GM19023 (cell line): ENCODE data around the gene SLC26A11.
"Not testable (repeated sequence)": the region's sequence is repeated elsewhere in the genome, so short reads cannot be mapped to it uniquely, and the experiment has no call there.

Experiments used
- ATAC-seq: cut with Tn5 transposase; IDR thresholded peaks from one replicate; pipeline ENCODE4 v1.9.1; 2021; ENCODE audit warnings: mild to moderate bottlenecking, moderate library complexity; ENCODE audit not compliant: unreplicated experiment

The SLC26A11 gene

DNA sequence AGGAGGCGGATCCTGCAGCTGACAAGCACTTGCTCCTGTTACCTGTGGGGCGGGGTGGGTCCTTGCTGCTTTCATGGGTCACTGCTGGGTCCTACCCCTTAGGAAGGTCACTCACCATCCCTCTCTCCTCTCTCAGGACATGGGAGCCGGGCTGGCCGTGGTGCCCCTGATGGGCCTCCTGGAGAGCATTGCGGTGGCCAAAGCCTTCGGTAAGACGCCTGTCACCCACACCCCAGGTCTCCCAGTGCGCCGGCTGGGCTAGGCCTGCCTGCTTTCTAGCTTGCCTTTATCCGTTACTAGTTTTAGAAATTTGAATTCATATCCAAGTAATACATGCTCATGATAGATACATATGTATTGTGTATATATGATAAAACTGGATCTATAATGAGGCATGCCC, 17.2 kb downstream of the SLC26A11 start:
- ATAC-seq: no peak

DNA sequence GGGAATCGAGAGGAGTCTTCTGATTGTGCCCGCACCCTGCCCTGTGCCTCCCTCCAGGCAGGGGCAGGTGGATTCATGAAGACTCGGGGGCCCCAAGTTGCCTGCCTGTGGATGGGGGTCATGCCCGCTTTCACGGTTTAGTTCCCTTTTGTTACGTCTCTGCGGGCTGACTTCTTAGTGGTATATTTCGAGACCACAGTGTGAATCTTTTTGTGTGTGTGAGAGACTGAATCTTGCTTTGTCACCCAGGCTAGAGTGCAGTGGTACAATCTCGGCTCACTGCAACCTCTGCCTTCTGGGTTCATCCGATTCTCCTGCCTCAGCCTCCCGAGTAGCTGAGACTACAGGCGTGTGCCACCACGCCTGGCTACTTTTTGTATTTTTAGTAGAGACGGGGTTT, 22.3 kb downstream of the SLC26A11 start:
- no peak for ATAC-seq

DNA sequence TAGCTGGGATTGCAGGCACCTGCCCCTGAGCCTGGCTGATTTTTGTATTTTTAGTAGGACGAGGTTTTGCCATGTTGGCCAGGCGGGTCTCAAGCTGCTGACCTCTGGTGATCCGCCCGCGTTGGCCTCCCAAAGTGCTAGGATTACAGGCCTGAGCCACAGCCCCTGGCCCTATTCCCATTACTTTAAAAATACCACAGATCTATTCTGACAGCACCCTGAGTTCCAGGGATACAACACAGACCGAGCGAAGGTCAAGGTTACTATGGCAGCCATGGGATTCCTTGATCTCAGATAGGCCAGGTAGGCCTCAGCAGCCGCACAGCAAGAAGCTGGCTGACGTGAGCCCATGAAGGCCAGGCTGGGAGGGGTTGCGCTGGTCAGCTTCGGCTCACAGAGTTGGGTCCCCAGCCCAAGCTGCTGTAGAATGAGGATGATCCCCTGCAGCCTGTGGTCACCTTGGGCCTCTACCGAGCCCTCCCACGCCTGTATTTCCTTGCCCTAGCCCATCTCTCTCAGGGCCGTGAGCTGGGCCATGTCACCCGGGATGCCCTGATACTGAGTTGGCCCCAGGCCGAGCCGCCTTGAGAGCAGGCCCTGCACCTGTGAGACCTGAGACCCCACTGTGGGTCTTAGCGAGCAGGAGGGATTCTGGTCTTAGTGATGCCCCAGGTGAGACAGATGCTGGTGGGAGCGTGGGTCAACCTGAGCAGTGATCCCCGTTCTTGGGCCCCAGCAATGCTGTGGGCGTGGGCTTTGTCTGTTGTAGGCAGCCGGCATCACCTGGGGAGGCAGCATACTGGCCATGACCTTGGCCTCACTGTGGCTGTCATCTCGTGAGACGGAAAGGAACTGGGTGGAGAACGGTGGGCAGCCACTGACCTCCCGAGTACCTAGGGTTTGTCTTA, 23.6 kb downstream of the SLC26A11 start:
- ATAC-seq: no peak

DNA sequence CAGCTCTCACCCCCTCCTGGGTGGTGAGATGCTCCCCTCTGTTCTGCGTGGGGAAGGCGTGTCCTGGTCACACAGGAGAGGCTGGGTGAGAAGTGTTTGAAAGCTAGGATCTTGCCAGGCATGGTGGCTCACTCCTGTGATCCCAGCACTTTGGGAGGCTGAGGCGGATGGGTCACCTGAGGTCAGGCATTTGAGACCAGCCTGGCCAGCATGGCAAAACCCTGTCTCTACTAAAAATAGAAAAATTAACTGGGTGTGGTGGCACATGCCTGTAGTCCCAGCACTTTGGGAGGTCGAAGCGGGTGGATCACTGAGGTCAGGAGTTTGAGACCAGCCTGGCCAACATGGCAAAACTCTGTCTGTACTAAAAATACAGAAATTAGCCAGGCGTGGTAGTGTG, 24.2 kb downstream of the SLC26A11 start:
- ATAC-seq: not testable (repeated sequence)

DNA sequence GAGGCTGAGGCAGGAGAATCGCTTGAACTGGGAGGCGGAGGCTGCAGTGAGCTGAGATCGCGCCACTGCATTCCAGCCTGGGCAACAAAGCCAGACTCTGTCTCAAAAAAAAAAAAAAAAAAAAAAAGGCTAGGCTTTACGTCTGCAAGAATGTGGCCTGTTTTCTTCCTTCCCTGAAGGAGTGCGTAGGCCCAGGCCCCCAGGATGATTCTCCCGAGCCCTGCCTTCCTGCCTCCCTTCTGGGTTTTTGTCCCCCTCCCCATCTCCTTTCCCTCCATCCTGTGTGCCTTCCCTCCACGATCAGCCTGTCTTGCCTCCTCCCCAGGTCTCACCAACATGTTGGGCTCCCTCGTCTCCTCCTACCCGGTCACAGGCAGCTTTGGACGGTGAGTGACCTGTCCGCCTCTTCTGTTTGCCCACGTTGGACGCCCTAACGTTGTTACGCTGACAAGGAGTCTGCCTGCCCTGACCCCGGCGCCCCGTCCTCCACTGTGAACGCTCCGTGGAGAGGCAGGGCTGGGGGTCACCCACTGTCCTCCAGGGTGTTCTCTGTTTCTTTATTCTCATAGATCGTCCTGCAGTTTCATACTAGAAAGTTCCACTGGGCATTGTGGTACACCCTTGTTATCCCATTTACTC, 24.8 kb downstream of the SLC26A11 start:
- no peak for ATAC-seq

DNA sequence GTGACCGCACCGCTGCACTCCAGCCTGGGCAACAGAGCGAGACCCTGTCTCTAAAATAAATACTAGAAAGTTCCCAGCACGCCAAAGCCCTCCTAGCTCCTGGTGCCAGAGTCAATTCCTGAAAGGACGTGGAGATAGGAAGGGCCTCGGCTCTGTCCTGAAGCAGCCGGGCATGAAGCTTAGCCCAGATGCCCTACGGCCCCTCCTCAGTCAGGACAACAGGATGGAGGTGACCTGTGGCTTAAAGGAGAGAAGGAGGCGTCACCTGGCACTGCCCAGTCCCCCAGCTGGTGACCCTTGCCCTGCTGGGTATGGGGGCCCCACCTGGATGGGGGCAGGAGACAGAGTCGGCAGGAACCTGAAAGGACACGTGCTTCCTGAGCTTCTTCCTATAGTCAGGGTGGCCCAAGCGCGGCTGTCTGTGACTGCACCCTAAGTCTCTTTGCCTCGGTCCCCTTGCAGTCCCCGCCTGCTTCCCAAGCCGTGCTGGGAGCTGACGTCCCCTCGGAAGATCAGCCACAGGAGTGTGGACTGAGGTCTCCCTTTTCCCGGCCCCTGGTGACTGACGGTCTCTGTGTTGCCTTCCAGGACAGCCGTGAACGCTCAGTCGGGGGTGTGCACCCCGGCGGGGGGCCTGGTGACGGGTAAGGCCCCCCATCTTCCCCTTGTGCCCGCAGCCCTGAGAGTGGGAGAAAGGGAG, 25.5 kb downstream of the SLC26A11 start:
- no peak for ATAC-seq

DNA sequence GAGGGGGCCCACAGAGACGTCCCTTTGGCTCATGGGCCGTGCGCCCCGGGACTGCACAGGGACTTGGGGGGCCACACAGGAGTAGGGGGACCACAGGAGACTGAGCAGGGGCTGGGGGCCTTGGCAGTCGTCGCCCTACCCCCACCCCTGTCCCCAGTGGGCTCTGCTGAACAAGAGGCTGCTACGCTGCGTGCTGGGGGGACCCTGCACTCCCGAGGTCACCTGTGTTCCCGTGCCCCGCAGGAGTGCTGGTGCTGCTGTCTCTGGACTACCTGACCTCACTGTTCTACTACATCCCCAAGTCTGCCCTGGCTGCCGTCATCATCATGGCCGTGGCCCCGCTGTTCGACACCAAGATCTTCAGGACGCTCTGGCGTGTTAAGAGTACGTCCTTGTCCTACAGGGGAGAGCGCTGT, 26.0 kb downstream of the SLC26A11 start:
- ATAC-seq: no peak

DNA sequence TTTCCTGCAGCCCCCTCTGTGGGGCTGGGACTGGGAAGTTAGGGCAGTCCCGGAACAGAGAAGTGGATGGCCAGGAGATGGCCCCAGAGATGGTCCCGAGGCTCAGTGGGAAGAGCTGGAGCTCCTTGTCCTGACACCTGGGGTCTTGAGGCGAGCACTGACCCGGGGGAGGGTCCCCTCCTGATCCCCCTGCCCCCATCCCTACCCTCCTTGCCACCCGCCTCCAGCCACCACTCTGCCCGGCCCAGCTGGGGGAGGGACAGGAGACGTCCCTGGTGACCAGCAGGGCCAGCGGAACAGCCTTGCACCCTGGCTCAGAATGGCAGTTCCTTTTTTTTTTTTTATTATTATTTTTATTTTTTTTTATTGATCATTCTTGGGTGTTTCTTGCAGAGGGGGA, 26.5 kb downstream of the SLC26A11 start:
- ATAC-seq: no peak

DNA sequence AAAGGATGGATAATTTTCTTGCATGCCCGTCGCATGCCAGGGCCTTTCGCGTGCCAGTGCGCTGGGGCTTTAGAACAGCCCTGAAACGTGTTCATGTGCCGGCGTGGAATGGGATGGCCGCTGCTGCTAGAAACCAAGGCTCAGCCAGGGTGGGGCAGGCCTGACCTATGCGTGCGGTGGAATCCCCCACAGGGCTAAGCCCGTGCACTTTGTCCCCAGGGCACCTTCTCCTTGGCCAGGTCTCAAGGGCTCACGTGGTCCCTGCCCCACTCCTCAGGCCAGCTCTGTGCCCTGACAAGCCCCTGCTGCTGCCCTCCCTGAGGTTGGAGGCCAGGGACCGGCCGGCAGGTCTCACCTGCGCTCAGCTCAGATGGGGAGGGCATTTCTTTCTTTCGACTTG, 27.3 kb downstream of the SLC26A11 start:
- no peak for ATAC-seq

DNA sequence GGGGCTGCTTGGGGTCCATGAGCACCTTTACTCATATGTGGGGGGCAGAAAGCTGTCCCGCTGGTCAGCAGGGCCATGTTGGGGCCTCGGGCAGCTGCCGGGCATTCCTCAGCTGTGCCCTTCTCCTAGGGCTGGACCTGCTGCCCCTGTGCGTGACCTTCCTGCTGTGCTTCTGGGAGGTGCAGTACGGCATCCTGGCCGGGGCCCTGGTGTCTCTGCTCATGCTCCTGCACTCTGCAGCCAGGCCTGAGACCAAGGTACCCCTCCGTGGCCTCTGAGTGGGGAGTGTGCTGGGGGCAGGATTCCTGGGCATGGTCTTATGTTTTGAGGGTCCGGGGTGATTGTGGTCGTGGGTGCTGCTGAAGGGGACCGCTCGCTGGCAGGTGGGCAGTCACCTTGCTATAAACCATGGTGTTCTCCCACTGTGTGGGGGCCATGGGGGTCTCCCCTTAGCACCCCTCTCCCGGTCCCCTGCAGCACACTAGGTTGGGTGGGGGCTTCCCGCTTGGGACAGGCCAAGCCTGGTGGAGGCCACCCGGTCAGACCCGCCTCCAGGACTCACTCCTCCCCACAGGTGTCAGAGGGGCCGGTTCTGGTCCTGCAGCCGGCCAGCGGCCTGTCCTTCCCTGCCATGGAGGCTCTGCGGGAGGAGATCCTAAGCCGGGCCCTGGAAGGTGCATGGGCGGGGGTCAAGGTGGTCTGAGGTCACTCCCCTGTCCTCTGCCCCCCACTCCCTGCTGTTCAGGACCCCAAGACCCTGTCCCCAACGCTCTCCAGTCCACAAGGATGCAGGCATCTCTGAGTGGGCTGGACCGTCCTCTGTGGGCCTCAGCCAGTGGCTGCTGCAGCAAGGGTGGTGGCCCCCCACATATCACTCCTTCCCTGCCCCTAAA, 28.0 kb downstream of the SLC26A11 start:
- no peak for ATAC-seq

DNA sequence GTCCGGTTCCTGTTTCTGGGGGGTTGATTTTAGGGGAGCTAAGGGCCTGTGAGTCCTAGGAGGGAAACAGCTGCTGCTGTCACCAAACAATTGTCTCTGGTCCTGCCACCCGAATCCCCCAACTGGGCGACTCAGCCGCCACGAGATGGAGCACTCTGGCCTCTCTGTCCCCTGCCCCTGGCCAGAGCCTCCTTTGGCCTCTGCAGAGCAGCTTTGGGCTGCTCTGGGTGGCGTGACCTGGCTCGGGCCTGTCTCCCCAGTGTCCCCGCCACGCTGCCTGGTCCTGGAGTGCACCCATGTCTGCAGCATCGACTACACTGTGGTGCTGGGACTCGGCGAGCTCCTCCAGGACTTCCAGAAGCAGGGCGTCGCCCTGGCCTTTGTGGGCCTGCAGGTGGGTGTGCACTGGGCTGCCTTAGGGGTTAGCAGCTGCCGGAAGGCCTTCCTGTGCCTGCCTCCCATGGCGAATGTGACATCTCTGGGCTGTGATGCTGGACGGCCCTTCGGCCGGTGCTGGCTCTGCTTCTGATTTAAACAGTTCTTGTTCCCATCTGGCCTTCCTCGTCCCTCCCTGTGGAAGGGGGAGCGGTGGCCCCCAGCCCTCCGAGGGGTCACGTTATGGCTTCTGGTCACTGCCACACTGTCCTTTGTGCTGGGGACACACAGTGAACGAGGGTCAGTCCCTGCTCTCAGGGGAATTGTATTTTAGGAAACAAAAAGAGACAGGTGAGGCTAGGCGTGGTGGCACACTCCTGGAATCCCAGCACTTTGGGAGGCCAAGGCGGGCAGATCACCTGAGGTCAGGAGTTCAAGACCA, 28.9 kb downstream of the SLC26A11 start:
- ATAC-seq: no peak

DNA sequence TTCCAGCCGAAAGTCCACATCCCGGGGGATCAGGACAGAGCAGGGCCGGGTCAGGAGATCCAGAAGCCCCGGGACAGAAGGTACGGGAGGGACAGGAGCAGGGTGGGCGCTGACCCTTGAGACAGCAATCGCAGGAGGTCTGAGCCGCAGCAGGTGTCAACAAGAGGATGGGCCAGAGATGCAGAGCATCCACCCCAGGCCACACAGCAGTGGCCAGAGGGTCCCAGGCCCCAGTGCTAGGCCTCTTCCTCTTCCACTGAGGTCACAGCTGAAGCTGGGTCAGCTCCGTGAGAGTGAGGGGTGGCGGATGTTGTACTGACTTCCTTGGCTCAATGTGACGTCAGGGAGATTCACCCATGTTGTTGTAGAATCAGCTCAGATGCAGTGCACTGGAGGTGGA, 31.7 kb downstream of the SLC26A11 start:
- no peak for ATAC-seq

DNA sequence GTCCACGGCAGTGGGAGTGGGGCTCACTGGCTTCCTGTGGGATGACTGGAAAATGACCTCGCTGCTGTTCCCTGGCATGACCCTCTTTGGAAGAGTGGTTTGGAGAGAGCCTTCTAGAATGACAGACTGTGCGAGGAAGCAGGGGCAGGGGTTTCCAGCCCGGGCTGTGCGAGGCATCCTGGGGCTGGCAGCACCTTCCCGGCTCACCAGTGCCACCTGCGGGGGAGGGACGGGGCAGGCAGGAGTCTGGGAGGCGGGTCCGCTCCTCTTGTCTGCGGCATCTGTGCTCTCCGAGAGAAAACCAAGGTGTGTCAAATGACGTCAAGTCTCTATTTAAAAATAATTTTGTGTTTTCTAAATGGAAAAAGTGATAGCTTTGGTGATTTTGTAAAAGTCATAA, 32.6 kb downstream of the SLC26A11 start:
- ATAC-seq: no peak

DNA sequence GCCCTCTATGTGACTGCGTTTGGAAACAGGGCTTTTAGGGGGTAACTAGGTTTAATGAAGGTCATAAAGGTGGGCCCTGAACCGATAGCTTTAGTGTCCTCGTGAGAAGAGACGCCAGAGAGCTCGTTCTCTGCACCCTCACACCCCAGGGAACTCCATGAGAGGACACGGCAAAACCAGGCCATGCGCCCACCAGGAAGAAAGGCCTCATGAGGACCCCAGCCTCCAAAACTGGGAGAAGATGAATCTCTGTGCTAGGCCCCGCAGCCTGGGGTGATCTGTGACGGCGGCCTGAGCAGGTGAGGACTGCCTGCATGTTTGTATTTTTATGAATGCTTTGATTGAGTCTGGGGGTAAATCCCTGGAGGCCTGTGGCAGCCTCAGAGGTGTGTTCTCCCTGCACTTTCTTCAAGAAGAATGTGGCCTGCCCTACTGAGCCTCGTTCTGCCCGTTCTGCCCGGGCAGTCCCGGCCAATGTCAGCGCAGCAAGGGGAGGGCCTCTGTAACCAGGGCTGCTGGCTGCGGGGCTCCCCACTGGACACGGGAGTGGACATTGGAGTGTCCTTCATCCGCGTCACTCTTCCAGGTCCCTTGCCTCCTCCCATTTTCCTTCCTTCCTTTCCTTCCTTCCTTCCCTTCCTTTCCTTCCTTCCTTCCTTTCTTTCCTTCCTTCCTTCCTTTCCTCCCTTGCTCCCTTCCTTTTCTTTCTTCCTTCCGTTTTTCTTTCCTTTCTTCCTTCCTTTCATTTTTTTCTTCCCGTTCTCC, 33.6 kb downstream of the SLC26A11 start:
- ATAC-seq: no peak

DNA sequence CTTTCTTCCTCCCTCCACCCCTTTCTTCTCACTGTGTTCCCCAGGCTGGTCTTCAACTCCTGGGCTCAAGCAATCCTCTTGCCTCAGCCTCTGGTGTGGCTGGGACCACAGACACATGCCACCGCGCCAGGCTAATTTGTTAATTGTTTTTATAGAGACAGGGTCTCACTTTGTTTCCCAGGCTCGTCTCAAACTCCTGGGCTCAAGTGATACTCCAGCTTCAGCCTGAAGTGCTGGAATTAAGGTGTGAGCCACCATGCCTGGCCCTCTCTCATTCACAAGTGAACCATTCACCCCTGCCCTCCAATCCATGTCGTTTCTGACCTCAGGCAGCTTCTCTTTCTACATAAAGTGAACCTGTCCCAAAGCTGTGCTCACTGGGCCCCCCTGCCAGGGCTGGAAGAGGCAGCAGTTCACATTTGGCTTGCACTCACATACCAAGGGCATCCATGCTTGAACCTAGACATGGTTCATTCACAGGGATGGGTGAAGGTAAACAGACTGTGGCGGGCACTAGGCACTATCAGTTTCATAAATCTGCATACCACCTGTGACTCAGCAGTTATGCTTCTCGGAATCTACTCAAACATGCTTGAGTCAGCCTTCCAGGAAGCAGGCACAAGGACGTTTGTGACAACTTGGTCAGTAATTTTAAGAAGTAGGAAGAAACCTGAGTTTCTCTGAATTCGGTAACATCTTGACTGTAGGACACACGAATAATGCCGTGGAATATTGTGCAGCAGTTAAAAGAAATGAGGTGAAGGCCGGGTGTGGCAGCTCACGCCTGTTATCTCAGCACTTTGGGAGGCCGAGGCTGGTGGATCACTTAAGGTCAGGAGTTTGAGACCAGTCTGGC, 34.4 kb downstream of the SLC26A11 start:
- ATAC-seq: no peak

DNA sequence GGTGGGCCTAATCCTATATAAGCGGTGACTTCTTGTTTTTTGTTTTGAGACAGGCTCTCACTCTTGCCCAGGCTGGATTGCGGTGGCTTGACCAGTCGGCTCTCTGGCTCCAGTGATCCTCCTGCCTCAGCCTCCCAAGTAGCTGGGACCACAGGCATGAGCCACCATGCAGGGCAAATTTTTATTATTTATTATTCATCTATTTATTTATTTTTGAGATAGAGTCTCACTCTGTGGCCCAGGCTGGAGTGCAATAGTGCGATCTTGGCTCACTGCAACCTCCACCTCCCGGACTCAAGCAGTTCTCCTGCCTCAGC, 35.8 kb downstream of the SLC26A11 start:
- no peak for ATAC-seq

DNA sequence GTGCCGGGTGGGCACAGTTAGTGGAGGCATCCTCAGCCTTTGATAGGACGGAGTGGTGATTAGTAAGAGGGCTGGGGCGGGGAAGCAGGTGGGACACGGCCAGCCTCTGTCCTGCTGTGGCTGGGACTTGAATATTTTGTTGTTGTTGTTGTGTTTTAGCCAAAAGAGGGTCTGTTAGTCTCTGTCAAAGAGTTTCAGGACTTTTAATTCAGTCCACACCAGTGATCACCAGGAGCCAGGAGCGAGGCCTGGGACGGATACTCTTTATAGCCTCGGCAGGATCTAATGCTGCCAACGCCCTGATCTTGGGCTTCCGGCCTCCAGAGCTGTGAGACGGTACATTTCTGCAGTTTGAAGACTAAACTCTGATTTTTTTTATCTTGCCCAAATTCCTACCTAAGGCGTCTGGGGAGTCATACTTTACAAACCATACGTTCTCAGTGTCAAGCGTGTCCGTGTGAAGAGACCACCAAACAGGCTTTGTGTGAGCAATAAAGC, 37.5 kb downstream of the SLC26A11 start:
- no peak for ATAC-seq

DNA sequence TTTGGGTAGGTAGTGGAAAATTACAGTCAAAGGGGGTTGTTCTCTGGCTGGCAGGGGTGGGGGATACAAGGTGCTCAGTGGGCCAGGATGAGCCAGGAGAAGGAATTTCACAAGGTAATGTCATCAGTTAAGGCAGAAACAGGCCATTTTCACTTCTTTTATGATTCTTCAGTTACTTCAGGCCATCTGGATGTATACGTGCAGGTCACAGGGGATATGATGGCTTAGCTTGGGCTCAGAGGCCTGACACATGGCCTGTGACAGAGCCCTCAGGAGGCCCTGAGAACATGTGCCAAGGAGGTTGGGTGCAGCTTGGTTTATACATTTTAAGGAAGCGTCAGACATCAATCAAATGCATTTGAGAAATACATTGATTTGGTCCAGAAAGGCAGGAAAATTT, 38.1 kb downstream of the SLC26A11 start:
- not testable (repeated sequence) for ATAC-seq
